Mesenchymal stem cell (in vitro differentiated cells and primary cell): ENCODE data around the gene POU6F2.

Experiments
- DNase-seq: peaks from one replicate; pipeline ENCODE4 v3.0.0-alpha.2; 2013
- H2AFZ ChIP-seq: one replicate; pipeline ENCODE4 v1.6.1; 2013; ENCODE audit warnings: low read depth, mild to moderate bottlenecking, control low read depth, inconsistent platforms, low read length, moderate library complexity
- H2AK5ac ChIP-seq: 2 replicates; pipeline ENCODE4 v1.6.1; 2013; ENCODE audit warnings: low read length, moderate library complexity, mild to moderate bottlenecking, inconsistent platforms; ENCODE audit not compliant: severe bottlenecking
- H2BK120ac ChIP-seq: one replicate; pipeline ENCODE4 v1.6.1; 2013; ENCODE audit warnings: low read depth, mild to moderate bottlenecking, inconsistent platforms, low read length, moderate library complexity
- H2BK12ac ChIP-seq, 2 experiments: one replicate each; pipeline ENCODE4 v1.6.1; 2013; ENCODE audit warnings: inconsistent platforms in 2 of 2, low read length in 2 of 2, mild to moderate bottlenecking in 2 of 2, moderate library complexity in 2 of 2, control low read depth in 1 of 2
- H2BK15ac ChIP-seq: one replicate; pipeline ENCODE4 v1.6.1; 2013; ENCODE audit warnings: mild to moderate bottlenecking, low read depth, inconsistent platforms; ENCODE audit not compliant: poor library complexity, severe bottlenecking
- H2BK5ac ChIP-seq: 2 replicates; pipeline ENCODE4 v1.6.1; 2013; ENCODE audit warnings: low read depth, mild to moderate bottlenecking, low read length, control low read depth, inconsistent platforms; ENCODE audit not compliant: poor library complexity, severe bottlenecking
- H3K14ac ChIP-seq, 2 experiments: one replicate each; pipeline ENCODE4 v1.6.1; 2013; ENCODE audit warnings: inconsistent platforms in 2 of 2, low read length in 2 of 2, control low read depth in 1 of 2, mild to moderate bottlenecking in 1 of 2, moderate library complexity in 1 of 2
- H3K18ac ChIP-seq, 2 experiments: one replicate each; pipeline ENCODE4 v1.6.1; 2013; ENCODE audit warnings: inconsistent platforms in 2 of 2, low read length in 2 of 2, control low read depth in 1 of 2, low read depth in 1 of 2, mild to moderate bottlenecking in 1 of 2
- H3K23ac ChIP-seq, 2 experiments: one replicate each; pipeline ENCODE4 v1.6.1; 2013; ENCODE audit warnings: inconsistent platforms in 2 of 2, low read length in 2 of 2, mild to moderate bottlenecking in 2 of 2, moderate library complexity in 2 of 2, control low read depth in 1 of 2
- H3K27ac ChIP-seq: 2 replicates; pipeline ENCODE4 v1.5.1; 2013; ENCODE audit warnings: mild to moderate bottlenecking, moderate library complexity, low read length, control low read depth, inconsistent platforms; ENCODE audit not compliant: poor library complexity, severe bottlenecking
- H3K27me3 ChIP-seq, 2 experiments: 2 replicates each; pipeline versions ENCODE4 v1.6.1 to v1.7.0; 2013; ENCODE audit warnings: low read length in 2 of 2, mild to moderate bottlenecking in 2 of 2, moderate library complexity in 2 of 2, control low read depth in 1 of 2, inconsistent platforms in 1 of 2; ENCODE audit not compliant: control insufficient read depth in 1 of 2, insufficient read depth in 1 of 2
- H3K36me3 ChIP-seq, 2 experiments: 2 replicates each; pipeline versions ENCODE4 v1.6.1 to v1.7.0; 2013; ENCODE audit warnings: low read length in 2 of 2, control low read depth in 1 of 2, inconsistent platforms in 1 of 2, low read depth in 1 of 2, mild to moderate bottlenecking in 1 of 2; ENCODE audit not compliant: insufficient read depth in 2 of 2, control insufficient read depth in 1 of 2
- H3K4ac ChIP-seq, 2 experiments: one replicate each; pipeline ENCODE4 v1.6.1; 2013; ENCODE audit warnings: inconsistent platforms in 2 of 2, low read length in 2 of 2, mild to moderate bottlenecking in 2 of 2, moderate library complexity in 2 of 2, control low read depth in 1 of 2, low read depth in 1 of 2
- H3K4me1 ChIP-seq: 2 replicates; pipeline ENCODE4 v1.6.1; 2013; ENCODE audit warnings: low read depth, low read length, control low read depth; ENCODE audit not compliant: control insufficient read depth, insufficient read depth
- H3K4me2 ChIP-seq: 2 replicates; pipeline ENCODE4 v1.6.1; 2013; ENCODE audit warnings: low read length, mild to moderate bottlenecking, inconsistent platforms; ENCODE audit not compliant: poor library complexity, severe bottlenecking
- H3K4me3 ChIP-seq, 2 experiments: 2 replicates each; pipeline versions ENCODE4 v1.5.1 to v1.7.0; 2013; ENCODE audit warnings: low read length in 2 of 2, mild to moderate bottlenecking in 2 of 2, control low read depth in 1 of 2, low read depth in 1 of 2; ENCODE audit not compliant: insufficient read depth in 1 of 2
- H3K79me1 ChIP-seq: replicated peaks from 2 replicates; pipeline ENCODE4 v1.6.1; 2013; ENCODE audit warnings: mild to moderate bottlenecking, control low read depth, low read length, inconsistent platforms; ENCODE audit not compliant: poor library complexity, severe bottlenecking
- H3K9ac ChIP-seq: 2 replicates; pipeline ENCODE4 v1.7.0; 2013; ENCODE audit warnings: mild to moderate bottlenecking, low read length, moderate library complexity
- H3K9me3 ChIP-seq: 2 replicates; pipeline ENCODE4 v1.7.0; 2013; ENCODE audit warnings: mild to moderate bottlenecking, low read length; ENCODE audit not compliant: control insufficient read depth
- H4K8ac ChIP-seq: one replicate; pipeline ENCODE4 v1.6.1; 2013; ENCODE audit warnings: inconsistent platforms, mild to moderate bottlenecking, low read length, moderate library complexity
- H4K91ac ChIP-seq: one replicate; pipeline ENCODE4 v1.6.1; 2013; ENCODE audit warnings: mild to moderate bottlenecking, low read length, inconsistent platforms
- whole genome bisulfite sequencing: methylation state at CpG from one replicate; pipeline ENCODE4 v1.1.7; 2013; ENCODE audit warnings: mixed read lengths; 5-methylcytosine and 5-hydroxymethylcytosine counted together

Gene POU6F2

GRCh38 chr7:39152701-39153100 lies 175.0 kb downstream of the POU6F2 start:
- H3K18ac ChIP-seq: no peak overlapping the region
- H4K91ac ChIP-seq: no peak overlapping the region
- H2BK12ac ChIP-seq: no peak overlapping the region
- no peak for DNase-seq
- H2BK120ac ChIP-seq: no peak overlapping the region
- no peaks in the 10 kb centered on the region for H3K27me3 ChIP-seq
- H3K4me2 ChIP-seq: no peak overlapping the region
- no peak overlapping the region for H2AK5ac ChIP-seq
- H3K23ac ChIP-seq: no peak overlapping the region
- H3K9ac ChIP-seq: no peak overlapping the region
- H2BK5ac ChIP-seq: no peak overlapping the region
- no peaks in the 10 kb centered on the region for H3K79me1 ChIP-seq
- H2AFZ ChIP-seq: no peak overlapping the region
- no peaks in the 10 kb centered on the region for H3K36me3 ChIP-seq
- H3K4me3 ChIP-seq: no peak overlapping the region
- no peak overlapping the region for H2BK15ac ChIP-seq
- H3K4ac ChIP-seq: no peak overlapping the region
- no peak overlapping the region for H4K8ac ChIP-seq
- no peak overlapping the region for H3K27ac ChIP-seq
- no peaks in the 10 kb centered on the region for H3K9me3 ChIP-seq
- H3K14ac ChIP-seq: no peak overlapping the region
- H3K4me1 ChIP-seq: no peaks in the 10 kb centered on the region
- 82% methylated on average over 4 of the region's 4 CpGs for WGBS

- Histone ChIP-seq H4K91ac (no peak overlapping the region), H3K9ac (no peak overlapping the region), H3K79me1 (no peaks in the 10 kb centered on the region), H3K4me3 (no peak overlapping the region), H3K14ac (no peak overlapping the region), H3K9me3 (no peaks in the 10 kb centered on the region), H3K27me3 (no peaks in the 10 kb centered on the region), H2BK15ac (no peak overlapping the region), H2BK12ac (no peak overlapping the region), H3K4me2 (no peak overlapping the region), H3K4me1 (no peaks in the 10 kb centered on the region), H4K8ac (no peak overlapping the region), H2AFZ (no peak overlapping the region), H3K36me3 (no peaks in the 10 kb centered on the region), H2AK5ac (no peak overlapping the region), H3K23ac (no peak overlapping the region), H3K27ac (no peak overlapping the region), H3K4ac (no peak overlapping the region), H2BK5ac (no peak overlapping the region), H2BK120ac (no peak overlapping the region), H3K18ac (no peak overlapping the region)
- WGBS: 89% methylated on average over 1 of the region's 5 CpGs
- DNase-seq: no peak
Observed at GRCh38 chr7:39153113-39153512, 175.4 kb downstream of the POU6F2 start.

GRCh38 chr7:39153647-39154046 lies 175.9 kb downstream of the POU6F2 start:
- Histone ChIP-seq H3K9me3 (no peaks in the 10 kb centered on the region), H3K14ac (no peak overlapping the region), H2AFZ (no peak overlapping the region), H3K4ac (no peak overlapping the region), H2BK15ac (no peak overlapping the region), H2BK120ac (no peak overlapping the region), H3K9ac (no peak overlapping the region), H4K8ac (no peak overlapping the region), H3K36me3 (no peaks in the 10 kb centered on the region), H4K91ac (no peak overlapping the region), H3K18ac (no peak overlapping the region), H3K79me1 (no peaks in the 10 kb centered on the region), H3K27me3 (no peaks in the 10 kb centered on the region), H3K4me2 (no peak overlapping the region), H3K23ac (no peak overlapping the region), H3K27ac (no peak overlapping the region), H2AK5ac (no peak overlapping the region), H2BK5ac (no peak overlapping the region), H3K4me1 (no peaks in the 10 kb centered on the region), H2BK12ac (no peak overlapping the region), H3K4me3 (no peak overlapping the region)
- 61% methylated on average over 4 of the region's 5 CpGs for WGBS
- DNase-seq: no peak

GRCh38 chr7:39154815-39155214 lies 177.1 kb downstream of the POU6F2 start:
- no peak overlapping the region for H3K9ac ChIP-seq
- no peak overlapping the region for H3K4me2 ChIP-seq
- H3K36me3 ChIP-seq: no peaks in the 10 kb centered on the region
- H3K23ac ChIP-seq: no peak overlapping the region
- H3K9me3 ChIP-seq: no peaks in the 10 kb centered on the region
- H2BK5ac ChIP-seq: no peak overlapping the region
- H3K18ac ChIP-seq: no peak overlapping the region
- H2AK5ac ChIP-seq: no peak overlapping the region
- H2BK12ac ChIP-seq: no peak overlapping the region
- H3K14ac ChIP-seq: no peak overlapping the region
- no peak overlapping the region for H2AFZ ChIP-seq
- H2BK15ac ChIP-seq: no peak overlapping the region
- H3K4me3 ChIP-seq: no peak overlapping the region
- no peak overlapping the region for H2BK120ac ChIP-seq
- no peaks in the 10 kb centered on the region for H3K4me1 ChIP-seq
- H3K27me3 ChIP-seq: no peaks in the 10 kb centered on the region
- H3K4ac ChIP-seq: no peak overlapping the region
- WGBS: 90% methylated on average over 1 of the region's 2 CpGs
- no peak overlapping the region for H4K8ac ChIP-seq
- no peaks in the 10 kb centered on the region for H3K79me1 ChIP-seq
- H3K27ac ChIP-seq: no peak overlapping the region
- no peak overlapping the region for H4K91ac ChIP-seq
- no peak for DNase-seq
